Activated T-helper 2 cell treated with anti-CD3 and anti-CD28 coated beads, Interferon-gamma antibody, Interleukin-2, Interleukin-4, amounts not matched to agents 10 μg/mL and 5 μg/mL and 100 μg/mL, durations not matched to agents 14 hours and 24 hours and 36 hours (primary cell): ENCODE data around the gene TRIM8. TPM values are rescaled to one million over a fixed set of nuclear protein-coding genes. Genes with fewer than 3 reads are reported as not detected.

Experiments
- DNase-seq: peaks from one replicate; pipeline ENCODE4 v3.0.0; 2021; ENCODE audit warnings: low spot score
- H3K27ac Mint-ChIP-seq: one replicate; pipeline ENCODE4 v1.8.0; 2021; ENCODE audit warnings: mixed read lengths
- H3K27me3 Mint-ChIP-seq: one replicate; pipeline ENCODE4 v1.8.0; 2021; ENCODE audit warnings: low read depth, mixed read lengths
- H3K36me3 Mint-ChIP-seq: one replicate; pipeline ENCODE4 v1.8.0; 2021; ENCODE audit warnings: low read depth, mixed read lengths
- H3K4me1 Mint-ChIP-seq: one replicate; pipeline ENCODE4 v1.8.0; 2021; ENCODE audit warnings: low read depth, mixed read lengths
- H3K4me3 Mint-ChIP-seq: one replicate; pipeline ENCODE4 v1.8.0; 2021; ENCODE audit warnings: low read depth, mild to moderate bottlenecking, moderate library complexity, mixed read lengths
- H3K9me3 Mint-ChIP-seq: one replicate; pipeline ENCODE4 v1.8.0; 2021; ENCODE audit warnings: mixed read lengths
- intact Hi-C: fragments of 100-400 bp; cut with micrococcal nuclease; formaldehyde crosslinking; loops from one replicate; pipeline ENCODE4 v1.15.1; 2023
- total RNA-seq: library from RNA; stranded (reverse); gene quantifications from 2 replicates; pipeline ENCODE4 v1.2.3, GENCODE V29; 2022

The TRIM8 gene
- total RNA-seq, 1 donor from 2014 or later = 82.9 TPM

DNA sequence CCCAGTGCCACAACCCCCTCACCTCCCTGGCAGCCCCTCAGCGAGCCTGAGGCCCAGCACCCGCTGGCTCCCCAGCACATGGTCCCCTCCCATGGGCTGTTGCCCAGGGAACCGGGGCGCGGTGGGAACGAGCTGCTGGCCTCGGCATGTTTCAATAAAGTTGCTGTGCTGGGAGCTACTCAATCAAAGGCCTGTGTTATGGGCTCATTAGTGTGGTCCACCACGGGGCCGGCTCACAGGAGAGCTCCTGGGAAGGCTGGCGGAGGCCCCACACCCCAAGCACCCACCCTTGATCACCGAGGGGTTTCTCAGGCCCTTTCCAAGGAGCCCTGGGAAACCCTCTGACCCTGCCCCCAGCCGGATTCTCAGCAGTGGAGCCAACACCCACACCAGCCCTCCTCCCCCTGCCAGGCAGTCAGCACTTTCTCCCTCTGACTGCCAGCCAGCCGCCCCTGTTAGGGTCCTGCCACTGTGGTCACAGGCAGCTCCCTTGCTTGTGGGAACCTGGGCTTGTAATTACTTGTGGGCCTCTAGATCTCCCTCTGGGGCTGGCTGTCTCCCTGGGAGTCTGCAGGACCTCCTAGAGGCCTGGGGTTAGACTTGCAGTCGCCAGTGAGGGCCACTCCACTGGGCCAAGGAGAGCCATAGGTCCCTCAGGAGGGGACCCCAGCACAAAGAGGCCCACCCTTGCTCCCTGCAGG is 24.8 kb upstream of the TRIM8 start:
- Mint-ChIP-seq H3K4me1 (no peaks in the 10 kb centered on the region), H3K4me3 (no peak overlapping the region), H3K36me3 (peaks cover 9% of the 10 kb centered on the region), H3K27me3 (no peaks in the 10 kb centered on the region), H3K9me3 (no peaks in the 10 kb centered on the region), H3K27ac (no peak overlapping the region)
- no peak for DNase-seq
- intact Hi-C loops = no loop called here

DNA sequence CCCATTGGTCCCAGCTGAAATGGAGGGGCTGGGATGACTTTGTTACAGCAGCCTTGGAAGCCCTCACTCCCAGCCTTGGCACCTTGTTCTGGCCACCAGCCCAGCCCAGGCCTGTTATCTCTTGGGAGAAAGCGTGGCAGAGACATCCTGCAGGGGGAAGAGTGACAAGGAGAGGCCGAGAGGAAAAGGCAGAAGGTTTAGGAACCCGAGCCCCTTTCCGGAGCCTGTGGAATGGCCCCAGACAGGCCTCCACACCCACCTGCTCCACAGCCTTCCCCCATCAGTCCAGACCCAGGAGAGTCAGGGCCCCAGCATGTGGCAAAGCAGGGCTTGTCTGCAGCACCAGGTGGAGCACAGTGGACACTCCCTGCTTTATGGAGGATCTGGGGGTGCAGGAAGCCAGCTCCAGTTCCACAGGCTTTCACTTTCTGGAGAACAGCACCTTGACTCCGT is 24.1 kb upstream of the TRIM8 start:
- peaks cover 7% of the 10 kb centered on the region for H3K36me3 Mint-ChIP-seq
- no peaks in the 10 kb centered on the region for H3K4me1 Mint-ChIP-seq
- H3K4me3 Mint-ChIP-seq = no peak overlapping the region
- H3K27ac Mint-ChIP-seq = no peak overlapping the region
- no peak for DNase-seq
- H3K27me3 Mint-ChIP-seq = no peaks in the 10 kb centered on the region
- no peaks in the 10 kb centered on the region for H3K9me3 Mint-ChIP-seq
- intact Hi-C loops = no loop called here

GRCh38 chr10:102620591-102621442 is 23.5 kb upstream of the TRIM8 start:
- DNase-seq = no peak
- H3K36me3 Mint-ChIP-seq = peaks cover 4% of the 10 kb centered on the region
- intact Hi-C loops = no loop called here
- H3K27ac Mint-ChIP-seq = no peak overlapping the region
- H3K27me3 Mint-ChIP-seq = no peaks in the 10 kb centered on the region
- no peak overlapping the region for H3K4me3 Mint-ChIP-seq
- no peaks in the 10 kb centered on the region for H3K9me3 Mint-ChIP-seq
- no peaks in the 10 kb centered on the region for H3K4me1 Mint-ChIP-seq

- no peak for DNase-seq
- Mint-ChIP-seq H3K27me3 (no peaks in the 10 kb centered on the region), H3K4me1 (no peaks in the 10 kb centered on the region), H3K27ac (no peak overlapping the region), H3K36me3 (peaks cover 4% of the 10 kb centered on the region), H3K9me3 (no peaks in the 10 kb centered on the region), H3K4me3 (no peak overlapping the region)
- intact Hi-C loops = no loop called here
Observed at GRCh38 chr10:102621443-102622325, 22.6 kb upstream of the TRIM8 start.

GRCh38 chr10:102624094-102624493 is 20.2 kb upstream of the TRIM8 start:
- no peak for DNase-seq
- no peaks in the 10 kb centered on the region for H3K36me3 Mint-ChIP-seq
- H3K4me1 Mint-ChIP-seq = no peaks in the 10 kb centered on the region
- no peaks in the 10 kb centered on the region for H3K27me3 Mint-ChIP-seq
- no peak overlapping the region for H3K27ac Mint-ChIP-seq
- no peak overlapping the region for H3K4me3 Mint-ChIP-seq
- H3K9me3 Mint-ChIP-seq = no peaks in the 10 kb centered on the region
- intact Hi-C loops = no loop called here

GRCh38 chr10:102624751-102625645 is 19.3 kb upstream of the TRIM8 start:
- no peaks in the 10 kb centered on the region for H3K36me3 Mint-ChIP-seq
- H3K9me3 Mint-ChIP-seq = no peaks in the 10 kb centered on the region
- H3K4me1 Mint-ChIP-seq = no peaks in the 10 kb centered on the region
- no peak overlapping the region for H3K4me3 Mint-ChIP-seq
- H3K27ac Mint-ChIP-seq = no peak overlapping the region
- intact Hi-C loops = no loop called here
- no peak for DNase-seq
- H3K27me3 Mint-ChIP-seq = no peaks in the 10 kb centered on the region

DNA sequence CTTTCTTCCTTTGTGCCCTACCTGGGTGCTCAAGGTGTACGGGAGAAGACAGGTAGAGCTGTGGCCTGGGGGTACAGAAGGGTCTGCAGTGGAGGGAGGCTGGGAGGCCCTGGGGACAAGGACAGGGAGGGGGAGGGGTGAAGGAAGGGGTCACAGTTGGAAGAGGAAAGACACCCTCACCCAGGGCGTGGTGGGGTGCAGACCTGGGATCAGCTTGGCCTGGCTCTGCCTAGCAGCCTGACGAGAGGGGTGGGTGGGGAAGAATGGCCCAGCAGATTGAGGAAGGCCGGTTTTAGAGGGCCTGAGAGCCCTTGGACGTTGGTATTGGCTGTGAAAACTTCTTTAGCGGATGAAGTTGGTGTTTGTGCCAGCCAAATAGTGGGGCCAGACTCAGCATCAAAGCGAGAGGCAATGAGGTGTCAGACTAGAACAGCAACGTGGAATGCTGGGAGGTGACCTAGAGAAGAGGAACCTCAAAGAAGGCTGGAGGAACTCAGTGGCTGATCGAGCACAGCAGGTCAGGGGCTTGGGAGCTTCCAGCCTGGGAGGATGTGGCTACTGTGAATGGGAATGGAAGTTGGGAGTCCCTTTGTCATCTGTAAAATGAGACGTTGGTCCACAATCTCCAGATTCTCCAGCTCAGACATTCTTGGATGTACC is 18.1 kb upstream of the TRIM8 start:
- Mint-ChIP-seq H3K4me1 (peaks cover 2% of the 10 kb centered on the region), H3K27me3 (no peaks in the 10 kb centered on the region), H3K36me3 (peaks cover 2% of the 10 kb centered on the region), H3K9me3 (no peaks in the 10 kb centered on the region), H3K27ac (no peak overlapping the region), H3K4me3 (no peak overlapping the region)
- intact Hi-C loops = no loop called here
- DNase-seq = no peak

DNA sequence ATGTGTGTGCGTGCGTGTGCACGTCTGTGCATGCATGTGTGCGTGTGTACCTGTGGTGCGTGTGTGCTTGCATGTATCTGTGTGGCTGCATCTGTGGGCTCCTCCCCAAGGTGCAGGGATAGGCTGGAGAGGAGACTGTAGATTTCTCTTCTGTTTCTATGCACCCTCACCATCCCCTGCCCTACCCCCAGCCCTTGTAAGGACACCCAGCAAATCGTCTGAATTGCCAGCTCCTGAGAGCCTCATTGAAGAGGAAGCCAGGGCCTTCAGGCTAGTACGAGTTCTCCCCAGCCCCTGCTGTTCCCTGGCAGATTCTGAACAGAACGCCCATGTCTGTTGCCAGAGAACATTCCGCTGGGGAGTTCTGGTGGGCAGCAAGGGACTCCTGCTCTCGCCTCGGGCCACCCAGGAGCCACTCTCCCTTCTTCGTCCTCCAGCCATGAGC is 17.0 kb upstream of the TRIM8 start:
- H3K4me3 Mint-ChIP-seq = no peak overlapping the region
- DNase-seq = no peak
- H3K4me1 Mint-ChIP-seq = peaks cover 8% of the 10 kb centered on the region
- no peaks in the 10 kb centered on the region for H3K9me3 Mint-ChIP-seq
- intact Hi-C loops = no loop called here
- peaks cover 4% of the 10 kb centered on the region for H3K36me3 Mint-ChIP-seq
- H3K27ac Mint-ChIP-seq = no peak overlapping the region
- H3K27me3 Mint-ChIP-seq = no peaks in the 10 kb centered on the region

GRCh38 chr10:102627736-102628293 is 16.5 kb upstream of the TRIM8 start:
- peaks cover 13% of the 10 kb centered on the region for H3K4me1 Mint-ChIP-seq
- no peak overlapping the region for H3K27ac Mint-ChIP-seq
- no peak overlapping the region for H3K4me3 Mint-ChIP-seq
- H3K27me3 Mint-ChIP-seq = no peaks in the 10 kb centered on the region
- intact Hi-C loops = no loop called here
- DNase-seq = no peak
- H3K9me3 Mint-ChIP-seq = no peaks in the 10 kb centered on the region
- H3K36me3 Mint-ChIP-seq = peaks cover 4% of the 10 kb centered on the region

- no peak overlapping the region for H3K4me3 Mint-ChIP-seq
- H3K27me3 Mint-ChIP-seq = no peaks in the 10 kb centered on the region
- H3K9me3 Mint-ChIP-seq = no peaks in the 10 kb centered on the region
- intact Hi-C loops = no loop called here
- H3K36me3 Mint-ChIP-seq = peaks cover 4% of the 10 kb centered on the region
- H3K4me1 Mint-ChIP-seq = peaks cover 19% of the 10 kb centered on the region
- H3K27ac Mint-ChIP-seq = no peak overlapping the region
- no peak for DNase-seq
Observed at GRCh38 chr10:102628451-102628911, 15.8 kb upstream of the TRIM8 start.
